GM12892 (cell line): ENCODE data around the gene NPR2.

Source experiments
- POLR2A ChIP-seq: IDR thresholded peaks from 2 replicates; pipeline ENCODE4 v1.6.1; 2011; ENCODE audit warnings: low read depth, low read length, control low read depth
- POLR2AphosphoS5 ChIP-seq: IDR thresholded peaks from 2 replicates; pipeline ENCODE4 v1.6.1; 2011; ENCODE audit warnings: low read depth, low read length, control low read depth

GRCh38 chr9:35816708-35817107 lies 25.3 kb downstream of the NPR2 start:
- TF ChIP-seq POLR2AphosphoS5 = no peak
- no peak for TF ChIP-seq POLR2A
